Fibroblast of lung (primary cell): ENCODE data around the gene SDK1. TPM values are rescaled to one million over a fixed set of nuclear protein-coding genes. Genes with fewer than 3 reads are reported as not detected.
A peak's percentile ranks its signal among the peaks of the same experiment; 100 is the strongest.

ENCODE experiments used
- DNase-seq, 2 donors: peaks; one replicate each; pipeline versions ENCODE4 v3.0.0 to v3.0.0-alpha.2; 2010; ENCODE audit warnings: low read depth in 2 of 2
- H2AFZ ChIP-seq: 2 replicates; pipeline ENCODE4 v1.5.1; 2012; ENCODE audit warnings: low read length, control low read depth, inconsistent platforms
- H3K27ac ChIP-seq: 2 replicates; pipeline ENCODE4 v1.5.1; 2011; ENCODE audit warnings: low read length, control low read depth; ENCODE audit not compliant: insufficient read depth
- H3K27me3 ChIP-seq: 2 replicates; pipeline ENCODE4 v1.5.1; 2011; ENCODE audit warnings: mild to moderate bottlenecking, low read length; ENCODE audit not compliant: control insufficient read depth, insufficient read depth
- H3K36me3 ChIP-seq: 2 replicates; pipeline ENCODE4 v1.5.1; 2011; ENCODE audit warnings: low read length; ENCODE audit not compliant: control insufficient read depth, insufficient read depth
- H3K4me1 ChIP-seq: 2 replicates; pipeline ENCODE4 v1.5.1; 2011; ENCODE audit warnings: low read length; ENCODE audit not compliant: control insufficient read depth, insufficient read depth; ENCODE audit errors: extremely low read depth
- H3K4me2 ChIP-seq: 2 replicates; pipeline ENCODE4 v1.5.1; 2011; ENCODE audit warnings: low read length, control low read depth; ENCODE audit not compliant: insufficient read depth; ENCODE audit errors: extremely low read depth
- H3K4me3 ChIP-seq, 4 experiments: fragments of 200-600 bp in 1 of 4; sonication (generic) in 1 of 4; replicated peaks in 1 of 4; 2 replicates each; pipeline ENCODE4 v1.5.1; 2011 to 2016; ENCODE audit warnings: low read length in 4 of 4, low read depth in 3 of 4, mild to moderate bottlenecking in 3 of 4, control low read depth in 2 of 4, inconsistent platforms in 1 of 4, mixed read lengths in 1 of 4; ENCODE audit not compliant: insufficient read depth in 1 of 4; ENCODE audit errors: control extremely low read depth in 1 of 4
- H3K79me2 ChIP-seq: 2 replicates; pipeline ENCODE4 v1.5.1; 2012; ENCODE audit warnings: mild to moderate bottlenecking, low read length, inconsistent platforms; ENCODE audit not compliant: control insufficient read depth, insufficient read depth
- H3K9ac ChIP-seq: 2 replicates; pipeline ENCODE4 v1.5.1; 2011; ENCODE audit warnings: mild to moderate bottlenecking, low read length, control low read depth; ENCODE audit not compliant: insufficient read depth
- H3K9me3 ChIP-seq: 2 replicates; pipeline ENCODE4 v1.5.1; 2012; ENCODE audit warnings: low read depth, low read length; ENCODE audit not compliant: control insufficient read depth, insufficient read depth
- H4K20me1 ChIP-seq: 2 replicates; pipeline ENCODE4 v1.5.1; 2011; ENCODE audit warnings: low read length; ENCODE audit not compliant: control insufficient read depth, insufficient read depth; ENCODE audit errors: extremely low read depth
- EZH2 ChIP-seq: IDR thresholded peaks from 2 replicates; pipeline ENCODE4 v1.5.1; 2012; ENCODE audit warnings: low read length, control low read depth, mild to moderate bottlenecking; ENCODE audit errors: missing control alignments
- polyA plus RNA-seq, 2 donors: library from polyadenylated mRNA; depleted of rRNA in 1 of 2; stranded (reverse) in 1 of 2; unstranded in 1 of 2; fragments of >200 nt; gene quantifications; 2 replicates each; pipeline ENCODE4 v1.2.1, GENCODE V29; 2011 to 2012; ENCODE audit warnings: missing spikeins in 1 of 2
- total RNA-seq: library from RNA; depleted of rRNA; stranded (reverse); fragments of >200 nt; gene quantifications from 2 replicates; pipeline ENCODE4 v1.2.1, GENCODE V29; 2014
- TF ChIP-seq, protein P1 (sequence below), 2 donors: IDR thresholded peaks in 1 of 2; conservative IDR thresholded peaks in 1 of 2; 1 replicate in 1 of 2; 2 replicates in 1 of 2; pipeline ENCODE4 v1.5.1; 2011 to 2012; ENCODE audit warnings: low read length in 2 of 2, control low read depth in 1 of 2, inconsistent platforms in 1 of 2, low read depth in 1 of 2, mild to moderate bottlenecking in 1 of 2

SDK1 gene
- total and polyA plus RNA-seq, 2 donors (not counting 1 experiment from before 2014, with no cell fraction given) = 1.0 to 8.6 TPM

- Histone ChIP-seq H3K4me1 (no peaks in the 10 kb centered on the region), H4K20me1 (no peaks in the 10 kb centered on the region), H3K27ac (no peak overlapping the region), H3K36me3 (no peaks in the 10 kb centered on the region), H3K4me3 (no peak overlapping the region), H3K4me2 (no peak overlapping the region), H2AFZ (no peak overlapping the region), H3K9ac (no peak overlapping the region), H3K27me3 (no peaks in the 10 kb centered on the region), H3K79me2 (no peaks in the 10 kb centered on the region), H3K9me3 (no peaks in the 10 kb centered on the region)
- DNase-seq = peak in 1 of 2 donors; percentile 86
- TF ChIP-seq, protein P1, sequence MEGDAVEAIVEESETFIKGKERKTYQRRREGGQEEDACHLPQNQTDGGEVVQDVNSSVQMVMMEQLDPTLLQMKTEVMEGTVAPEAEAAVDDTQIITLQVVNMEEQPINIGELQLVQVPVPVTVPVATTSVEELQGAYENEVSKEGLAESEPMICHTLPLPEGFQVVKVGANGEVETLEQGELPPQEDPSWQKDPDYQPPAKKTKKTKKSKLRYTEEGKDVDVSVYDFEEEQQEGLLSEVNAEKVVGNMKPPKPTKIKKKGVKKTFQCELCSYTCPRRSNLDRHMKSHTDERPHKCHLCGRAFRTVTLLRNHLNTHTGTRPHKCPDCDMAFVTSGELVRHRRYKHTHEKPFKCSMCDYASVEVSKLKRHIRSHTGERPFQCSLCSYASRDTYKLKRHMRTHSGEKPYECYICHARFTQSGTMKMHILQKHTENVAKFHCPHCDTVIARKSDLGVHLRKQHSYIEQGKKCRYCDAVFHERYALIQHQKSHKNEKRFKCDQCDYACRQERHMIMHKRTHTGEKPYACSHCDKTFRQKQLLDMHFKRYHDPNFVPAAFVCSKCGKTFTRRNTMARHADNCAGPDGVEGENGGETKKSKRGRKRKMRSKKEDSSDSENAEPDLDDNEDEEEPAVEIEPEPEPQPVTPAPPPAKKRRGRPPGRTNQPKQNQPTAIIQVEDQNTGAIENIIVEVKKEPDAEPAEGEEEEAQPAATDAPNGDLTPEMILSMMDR (conservative IDR thresholded peaks at IDR 0.05 in 1 of 2, IDR thresholded peaks at IDR 0.05 in 1 of 2; ENCODE audit: low read depth in 1 of 2, low read length in 2 of 2) = no peak
- no peak for TF ChIP-seq EZH2
Measured at GRCh38 chr7:3431306-3431705, 130.3 kb downstream of the SDK1 start.

DNA sequence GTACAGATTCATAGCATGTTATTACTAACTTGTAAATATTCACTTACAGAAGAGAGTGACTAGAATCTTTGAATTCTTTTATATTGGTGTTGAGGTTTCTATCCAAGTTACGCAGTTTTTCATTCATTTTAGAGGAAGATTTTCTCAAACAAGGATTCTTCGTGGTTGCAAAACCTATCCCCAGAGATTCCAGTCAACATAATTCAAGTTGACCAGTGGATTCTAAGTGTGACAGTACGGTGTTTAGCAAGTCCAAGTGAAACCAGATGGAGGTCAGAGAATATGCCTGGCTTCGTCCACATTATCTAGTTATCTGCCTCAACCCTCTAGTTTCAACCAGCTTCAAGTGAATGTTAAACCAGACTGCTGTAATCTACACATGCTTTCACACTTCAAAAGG, 131.9 kb downstream of the SDK1 start:
- no peak for TF ChIP-seq EZH2
- TF ChIP-seq, protein P1 (conservative IDR thresholded peaks at IDR 0.05 in 1 of 2, IDR thresholded peaks at IDR 0.05 in 1 of 2; ENCODE audit: low read depth in 1 of 2, low read length in 2 of 2) = no peak
- no peaks in the 10 kb centered on the region for H3K27me3 ChIP-seq
- peak in 1 of 2 donors; percentile 38 for DNase-seq
- H3K4me2 ChIP-seq = no peak overlapping the region
- H3K27ac ChIP-seq = no peak overlapping the region
- no peak overlapping the region for H2AFZ ChIP-seq
- H3K9me3 ChIP-seq = no peaks in the 10 kb centered on the region
- H3K4me1 ChIP-seq = no peaks in the 10 kb centered on the region
- no peak overlapping the region for H3K9ac ChIP-seq
- H4K20me1 ChIP-seq = no peaks in the 10 kb centered on the region
- H3K79me2 ChIP-seq = no peaks in the 10 kb centered on the region
- H3K36me3 ChIP-seq = no peaks in the 10 kb centered on the region
- no peak overlapping the region for H3K4me3 ChIP-seq

DNA sequence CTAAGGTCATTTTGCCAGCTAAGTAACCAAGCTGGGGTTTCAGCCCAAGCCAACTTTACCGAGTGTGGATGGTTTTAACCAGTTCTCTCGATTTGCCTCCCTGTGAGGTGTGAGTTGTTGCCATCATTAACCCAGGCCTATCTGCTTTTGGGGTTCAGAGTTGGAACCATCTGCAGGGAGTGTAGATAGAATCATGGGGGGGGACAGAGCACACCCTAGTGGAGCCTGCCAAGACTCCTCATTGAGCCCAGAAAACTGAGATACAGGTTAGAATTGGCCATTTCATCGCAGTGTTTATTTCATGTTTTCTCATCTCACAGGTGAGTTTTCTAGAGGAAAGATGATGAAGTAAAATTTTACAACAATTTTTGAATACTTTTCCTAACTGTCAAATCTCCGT, 133.6 kb downstream of the SDK1 start:
- Histone ChIP-seq H3K27me3 (no peaks in the 10 kb centered on the region), H3K79me2 (no peaks in the 10 kb centered on the region), H4K20me1 (no peaks in the 10 kb centered on the region), H3K9ac (no peak overlapping the region), H3K4me2 (no peak overlapping the region), H3K4me1 (no peaks in the 10 kb centered on the region), H3K36me3 (no peaks in the 10 kb centered on the region), H2AFZ (no peak overlapping the region), H3K9me3 (no peaks in the 10 kb centered on the region), H3K27ac (no peak overlapping the region), H3K4me3 (no peak overlapping the region)
- TF ChIP-seq, protein P1 (conservative IDR thresholded peaks at IDR 0.05 in 1 of 2, IDR thresholded peaks at IDR 0.05 in 1 of 2; ENCODE audit: low read depth in 1 of 2, low read length in 2 of 2) = no peak
- no peak for TF ChIP-seq EZH2
- no peak for DNase-seq
